Lower leg skin (tissue), 4 donors: ENCODE data around the gene NRN1L. TPM values are rescaled to one million over a fixed set of nuclear protein-coding genes. Genes with fewer than 3 reads are reported as not detected.

ENCODE experiments used
- DNase-seq, 2 donors: peaks; one replicate each; pipeline ENCODE4 v3.0.0-alpha.2; 2019; ENCODE audit warnings: low spot score in 2 of 2
- H3K4me3 ChIP-seq: fragments of 200-600 bp; sonication (generic); 2 replicates; pipeline ENCODE4 v1.5.1; 2017; ENCODE audit warnings: mild to moderate bottlenecking, low read depth; ENCODE audit not compliant: poor library complexity, severe bottlenecking
- POLR2A ChIP-seq, 2 donors: fragments of 450-650 bp; IDR thresholded peaks; one replicate each; pipeline ENCODE4 v1.6.1; 2016 to 2017; ENCODE audit warnings: antibody characterized with exemption in 2 of 2, mild to moderate bottlenecking in 1 of 2, moderate library complexity in 1 of 2
- WGBS, 2 donors: methylation state at CpG; one replicate each; pipeline ENCODE4 v1.1.5; 2018; 5-methylcytosine and 5-hydroxymethylcytosine counted together
- intact Hi-C: fragments of 100-400 bp; cut with DNase I; formaldehyde crosslinking; loops from one replicate; pipeline ENCODE4 v1.15.0; 2023; ENCODE audit warnings: low total_unique reads
- total RNA-seq, 4 donors: library from RNA; depleted of rRNA; stranded (reverse); fragments of >200 nt; gene quantifications; one replicate each; pipeline ENCODE4 v1.1.0, GENCODE V29; 2016
- TF ChIP-seq, protein P1 (sequence below), 3 donors: fragments of 450-650 bp; IDR thresholded peaks; one replicate each; pipeline ENCODE4 v1.5.1; 2016; ENCODE audit warnings: antibody characterized with exemption in 3 of 3, mild to moderate bottlenecking in 3 of 3, moderate library complexity in 2 of 3

Gene NRN1L
- total RNA-seq, 4 donors from 2014 or later: 0.65 to 3.7 (median 0.80) TPM; not detected in 1

DNA sequence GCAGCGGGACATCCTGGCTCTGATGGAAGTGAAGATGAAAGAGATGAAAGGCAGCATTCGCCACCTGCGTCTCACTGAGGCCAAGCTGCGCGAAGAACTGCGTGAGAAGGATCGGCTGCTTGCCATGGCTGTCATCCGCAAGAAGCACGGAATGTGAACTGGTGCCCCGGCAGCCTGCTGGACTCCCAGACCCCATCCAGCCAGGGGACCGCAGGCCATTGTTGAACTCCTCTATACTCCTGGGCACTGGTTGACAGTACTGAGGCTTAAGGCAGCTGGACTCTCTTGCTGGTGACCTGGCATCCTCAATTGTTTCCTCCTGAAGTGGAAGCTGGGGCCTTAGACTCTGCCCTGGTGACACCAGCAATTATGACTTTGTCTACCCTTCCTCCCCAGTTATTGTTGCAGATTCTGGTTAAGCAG lies 41.3 kb upstream of the NRN1L start:
- TF ChIP-seq POLR2A (IDR thresholded peaks at IDR 0.05): no peak
- TF ChIP-seq, protein P1, sequence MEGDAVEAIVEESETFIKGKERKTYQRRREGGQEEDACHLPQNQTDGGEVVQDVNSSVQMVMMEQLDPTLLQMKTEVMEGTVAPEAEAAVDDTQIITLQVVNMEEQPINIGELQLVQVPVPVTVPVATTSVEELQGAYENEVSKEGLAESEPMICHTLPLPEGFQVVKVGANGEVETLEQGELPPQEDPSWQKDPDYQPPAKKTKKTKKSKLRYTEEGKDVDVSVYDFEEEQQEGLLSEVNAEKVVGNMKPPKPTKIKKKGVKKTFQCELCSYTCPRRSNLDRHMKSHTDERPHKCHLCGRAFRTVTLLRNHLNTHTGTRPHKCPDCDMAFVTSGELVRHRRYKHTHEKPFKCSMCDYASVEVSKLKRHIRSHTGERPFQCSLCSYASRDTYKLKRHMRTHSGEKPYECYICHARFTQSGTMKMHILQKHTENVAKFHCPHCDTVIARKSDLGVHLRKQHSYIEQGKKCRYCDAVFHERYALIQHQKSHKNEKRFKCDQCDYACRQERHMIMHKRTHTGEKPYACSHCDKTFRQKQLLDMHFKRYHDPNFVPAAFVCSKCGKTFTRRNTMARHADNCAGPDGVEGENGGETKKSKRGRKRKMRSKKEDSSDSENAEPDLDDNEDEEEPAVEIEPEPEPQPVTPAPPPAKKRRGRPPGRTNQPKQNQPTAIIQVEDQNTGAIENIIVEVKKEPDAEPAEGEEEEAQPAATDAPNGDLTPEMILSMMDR (IDR thresholded peaks at IDR 0.05): no peak
- intact Hi-C loops: no loop called here
- WGBS, 2 donors: 8 to 9% methylated on average over 8 to 11 of the region's 11 CpGs
- peak overlapping the region; percentile 65 for H3K4me3 ChIP-seq
- DNase-seq: peak in 1 of 2 donors; percentile 86

DNA sequence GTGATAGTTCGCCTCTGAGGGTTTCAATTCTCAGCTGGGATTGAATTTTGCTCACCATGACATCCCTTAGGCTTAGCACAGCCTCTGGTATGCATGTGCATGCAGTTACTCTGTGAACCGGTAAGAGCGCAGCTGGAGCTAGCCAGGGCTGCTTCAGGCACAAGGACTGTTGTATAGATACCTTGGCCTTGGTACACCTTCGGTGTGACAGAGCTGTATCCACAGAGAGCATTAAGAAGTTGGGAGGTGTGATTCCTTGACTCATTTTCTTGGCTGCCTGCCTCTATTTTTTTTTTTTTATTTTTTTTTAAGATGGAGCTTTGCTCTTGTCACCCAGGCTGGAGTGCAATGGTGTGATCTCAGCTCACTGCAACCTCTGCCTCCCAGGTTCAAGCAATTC lies 40.2 kb upstream of the NRN1L start:
- intact Hi-C loops: no loop called here
- WGBS, 2 donors: 58 to 59% methylated on average over 4 of the region's 4 CpGs
- no peak overlapping the region for H3K4me3 ChIP-seq

DNA sequence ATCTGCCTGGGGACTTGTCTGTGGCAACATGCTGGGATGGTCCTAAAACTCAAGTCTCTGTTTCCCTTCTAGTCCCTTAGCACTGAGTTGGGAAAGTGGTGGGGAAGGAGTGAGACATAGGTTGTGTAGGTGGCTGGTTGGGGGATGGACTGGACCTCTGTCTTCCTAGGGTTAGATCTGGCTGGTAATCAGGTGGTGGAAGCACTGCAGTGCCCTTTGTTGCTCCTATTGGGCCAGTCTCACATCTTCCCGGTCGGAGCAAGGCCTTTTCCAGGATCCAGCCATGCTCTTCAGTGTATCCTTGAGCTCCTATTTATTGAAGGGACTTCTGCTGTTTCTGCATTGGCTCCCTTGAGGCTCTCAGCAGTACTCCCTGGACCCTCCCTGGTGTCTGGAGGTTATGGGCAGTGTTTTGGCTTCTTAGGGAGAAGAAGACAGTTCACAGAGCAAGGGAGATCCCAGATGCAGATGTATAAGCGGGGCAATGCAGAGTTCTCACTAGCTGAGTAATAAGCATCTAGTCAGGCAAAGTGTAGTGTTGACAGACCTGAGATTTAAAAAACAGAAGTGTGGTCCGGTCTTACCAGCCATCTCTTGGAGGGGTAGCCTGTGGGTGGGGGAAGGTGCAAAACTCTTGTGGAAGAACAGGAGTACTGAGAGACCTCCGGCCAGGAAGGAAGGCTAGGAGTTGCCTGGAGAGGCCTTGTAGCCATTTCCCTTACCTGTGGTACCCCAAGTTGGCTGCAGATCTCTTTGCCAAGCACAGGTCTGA lies 39.2 kb upstream of the NRN1L start:
- H3K4me3 ChIP-seq: no peak overlapping the region

More for the DNA sequence above, 40.2 kb upstream of the NRN1L start:
- TF ChIP-seq, protein P1 (IDR thresholded peaks at IDR 0.05): no peak
- TF ChIP-seq POLR2A (IDR thresholded peaks at IDR 0.05): no peak
- no peak for DNase-seq

DNA sequence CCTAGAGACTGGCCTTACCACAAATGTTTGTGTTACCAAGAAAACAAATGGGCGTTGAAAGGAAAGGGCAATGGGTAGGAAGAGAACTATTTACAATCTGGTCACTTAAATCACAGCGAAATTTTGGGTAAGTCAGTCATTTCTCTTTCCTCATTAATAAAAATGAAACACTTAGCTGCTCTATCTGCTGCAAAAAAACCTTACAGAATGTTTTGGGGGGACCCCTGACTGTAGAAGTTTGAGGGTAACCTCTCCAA lies 38.7 kb upstream of the NRN1L start:
- H3K4me3 ChIP-seq: peak overlapping the region; percentile 46
- DNase-seq: no peak
- 13 to 15% methylated on average over 2 of the region's 2 CpGs for WGBS, 2 donors
- intact Hi-C loops: no loop called here
- TF ChIP-seq, protein P1 (IDR thresholded peaks at IDR 0.05): no peak
- no peak for TF ChIP-seq POLR2A (IDR thresholded peaks at IDR 0.05)

More for the DNA sequence above, 39.2 kb upstream of the NRN1L start:
- intact Hi-C loops: no loop called here
- TF ChIP-seq, protein P1 (IDR thresholded peaks at IDR 0.05): no peak
- no peak for TF ChIP-seq POLR2A (IDR thresholded peaks at IDR 0.05)
- DNase-seq: no peak
- WGBS, 2 donors: 64 to 69% methylated on average over 5 of the region's 5 CpGs

DNA sequence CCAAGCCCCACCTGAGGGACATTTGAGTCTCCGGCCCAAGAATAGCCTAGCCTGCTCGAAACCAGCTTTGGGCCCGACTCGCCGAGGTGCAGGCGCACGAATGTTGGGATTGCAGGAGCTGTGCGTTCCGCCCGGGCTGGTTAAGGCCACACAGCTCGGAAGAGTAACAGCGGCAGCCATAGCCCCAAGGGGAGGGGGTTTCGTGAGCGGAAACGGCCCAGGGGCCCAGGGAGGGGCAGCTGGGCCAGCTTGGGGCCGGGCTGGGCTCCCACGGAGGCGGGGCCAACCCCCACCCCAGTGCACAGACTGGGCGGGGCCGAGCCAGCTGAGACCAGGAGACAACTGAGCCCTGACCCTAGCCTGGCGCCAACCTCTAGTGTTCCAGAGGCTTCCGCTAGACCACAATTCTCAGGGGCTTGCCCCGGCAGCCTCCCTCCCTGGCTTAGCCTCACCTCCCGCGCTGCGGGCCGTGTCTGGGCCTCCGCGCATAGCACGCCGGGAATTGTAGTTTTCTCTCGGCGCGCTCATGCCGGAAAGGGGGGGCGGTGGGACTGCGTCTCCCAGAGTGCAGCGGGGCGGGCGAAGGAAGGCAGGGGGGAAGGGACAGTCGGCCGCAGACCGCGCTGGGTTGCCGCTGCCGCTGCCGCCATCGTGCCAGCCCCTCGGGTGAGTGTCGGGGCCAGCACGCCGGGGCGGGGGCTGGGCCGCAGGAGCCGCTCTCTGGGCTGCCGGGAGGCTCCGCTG lies 38.2 kb upstream of the NRN1L start, which contains the start of gene NUTF2:
Gene NUTF2 (plus strand): TSS at position 614 of the 744 bp plus-strand sequence. CDS start 18,198 bp downstream, outside the sequence.
- intact Hi-C loops: no loop called here

More for the DNA sequence above, 38.2 kb upstream of the NRN1L start, which contains the start of gene NUTF2:
- H3K4me3 ChIP-seq: peak within 1 kb of the TSS; percentile 90
- WGBS, 2 donors: 0 to 1% methylated on average over 31 to 52 of the region's 57 CpGs
- no peak for TF ChIP-seq POLR2A (IDR thresholded peaks at IDR 0.05)
- TF ChIP-seq, protein P1 (IDR thresholded peaks at IDR 0.05): peak in 1 of 3 donors; percentile 85
- DNase-seq: peak; percentile 95 to 99
